OCI-LY7 (cell line): ENCODE results near the gene ADAM23. TPM values are rescaled to one million over a fixed set of nuclear protein-coding genes. Genes with fewer than 3 reads are reported as not detected.

Experiments
- BruUV-seq: library from RNA; stranded (reverse); fragments of 400-500 nt; replicated peaks from 2 replicates; lab custom pipeline; 2021; lab: Mats Ljungman, UMichigan
- CTCF ChIA-PET: fragments of 300-600 bp; sonication (Branson Sonifier 250); formaldehyde crosslinking; loops from one replicate; lab custom pipeline; 2022; ENCODE audit warnings: antibody characterized with exemption; ENCODE audit not compliant: unreplicated experiment; lab: Charles Lee
- POLR2A ChIA-PET: fragments of 300-600 bp; sonication (Branson Sonifier 250); formaldehyde crosslinking; loops from one replicate; lab custom pipeline; 2022; ENCODE audit warnings: antibody characterized with exemption; lab: Charles Lee
- DNase-seq: peaks from one replicate; pipeline ENCODE4 v3.0.0-alpha.2; 2015; ENCODE audit warnings: low spot score
- H2AFZ ChIP-seq: fragments of 200-600 bp; sonication (generic), shearing (Covaris generic); 2 replicates; pipeline ENCODE4 v1.6.1; 2014; ENCODE audit warnings: mild to moderate bottlenecking, antibody characterized with exemption, low read length, moderate library complexity
- H3K27ac ChIP-seq: fragments of 200-600 bp; sonication (generic); 2 replicates; pipeline ENCODE4 v1.5.1; 2014; ENCODE audit warnings: mixed run types, low read depth, mild to moderate bottlenecking, moderate library complexity, low read length, inconsistent platforms; ENCODE audit not compliant: poor library complexity, severe bottlenecking
- H3K36me3 ChIP-seq: fragments of 200-600 bp; sonication (generic); 2 replicates; pipeline ENCODE4 v1.6.1; 2014; ENCODE audit warnings: mild to moderate bottlenecking, antibody characterized with exemption, low read length, moderate library complexity, mixed read lengths; ENCODE audit not compliant: insufficient read depth
- H3K4me1 ChIP-seq: fragments of 200-600 bp; sonication (generic); 2 replicates; pipeline ENCODE4 v1.5.1; 2014; ENCODE audit warnings: mild to moderate bottlenecking, low read length; ENCODE audit not compliant: insufficient read depth, poor library complexity, severe bottlenecking
- H3K4me2 ChIP-seq: fragments of 200-600 bp; sonication (generic); 2 replicates; pipeline ENCODE4 v1.6.1; 2014; ENCODE audit warnings: mild to moderate bottlenecking, low read length
- H3K4me3 ChIP-seq: fragments of 200-600 bp; sonication (generic); 2 replicates; pipeline ENCODE4 v1.5.1; 2014; ENCODE audit warnings: mild to moderate bottlenecking, low read depth, low read length; ENCODE audit not compliant: poor library complexity, severe bottlenecking
- H3K79me2 ChIP-seq: fragments of 200-600 bp; sonication (generic); 2 replicates; pipeline ENCODE4 v1.6.1; 2016; ENCODE audit warnings: low read depth, mild to moderate bottlenecking, low read length, moderate library complexity, mixed read lengths; ENCODE audit not compliant: insufficient read depth
- H3K9me2 ChIP-seq: fragments of 200-600 bp; sonication (generic); 2 replicates; pipeline ENCODE4 v1.6.1; 2016; ENCODE audit warnings: mild to moderate bottlenecking, low read length, mixed read lengths; ENCODE audit not compliant: insufficient read depth
- H3K9me3 ChIP-seq: fragments of 200-600 bp; sonication (generic); 2 replicates; pipeline ENCODE4 v1.6.1; 2014; ENCODE audit warnings: mild to moderate bottlenecking, mixed run types, low read length, mixed read lengths
- H4K20me1 ChIP-seq: fragments of 200-600 bp; sonication (generic); 2 replicates; pipeline ENCODE4 v1.6.1; 2014; ENCODE audit warnings: mild to moderate bottlenecking, antibody characterized with exemption, low read length, moderate library complexity, mixed read lengths; ENCODE audit not compliant: insufficient read depth
- EZH2phosphoT487 ChIP-seq: fragments of 200-600 bp; sonication (generic); IDR thresholded peaks from 2 replicates; pipeline ENCODE4 v1.6.1; 2018; ENCODE audit warnings: low read depth, borderline replicate concordance, mild to moderate bottlenecking, mixed run types, antibody characterized with exemption, low read length, moderate library complexity, mixed read lengths
- intact Hi-C: fragments of 100-400 bp; cut with micrococcal nuclease; formaldehyde crosslinking; loops from one replicate; pipeline ENCODE4 v1.10.0; 2022; ENCODE audit not compliant: unreplicated experiment
- total RNA-seq, 2 experiments: library from RNA; depleted of rRNA in 1 of 2; stranded (reverse); fragments of >200 nt in 1 of 2; shearing (Covaris generic) in 1 of 2; gene quantifications; 2 replicates each; pipeline ENCODE4 v1.2.3, GENCODE V29; 2014 to 2022
- TF ChIP-seq, protein P1 (sequence below): fragments of 200-600 bp; sonication (generic); conservative IDR thresholded peaks from 2 replicates; pipeline ENCODE4 v1.5.1; 2014; ENCODE audit warnings: mild to moderate bottlenecking, antibody characterized with exemption, low read length, moderate library complexity, mixed read lengths

The ADAM23 gene
- total RNA-seq, 2 experiments from 2014 or later: 0.53 TPM; not detected in 1

DNA sequence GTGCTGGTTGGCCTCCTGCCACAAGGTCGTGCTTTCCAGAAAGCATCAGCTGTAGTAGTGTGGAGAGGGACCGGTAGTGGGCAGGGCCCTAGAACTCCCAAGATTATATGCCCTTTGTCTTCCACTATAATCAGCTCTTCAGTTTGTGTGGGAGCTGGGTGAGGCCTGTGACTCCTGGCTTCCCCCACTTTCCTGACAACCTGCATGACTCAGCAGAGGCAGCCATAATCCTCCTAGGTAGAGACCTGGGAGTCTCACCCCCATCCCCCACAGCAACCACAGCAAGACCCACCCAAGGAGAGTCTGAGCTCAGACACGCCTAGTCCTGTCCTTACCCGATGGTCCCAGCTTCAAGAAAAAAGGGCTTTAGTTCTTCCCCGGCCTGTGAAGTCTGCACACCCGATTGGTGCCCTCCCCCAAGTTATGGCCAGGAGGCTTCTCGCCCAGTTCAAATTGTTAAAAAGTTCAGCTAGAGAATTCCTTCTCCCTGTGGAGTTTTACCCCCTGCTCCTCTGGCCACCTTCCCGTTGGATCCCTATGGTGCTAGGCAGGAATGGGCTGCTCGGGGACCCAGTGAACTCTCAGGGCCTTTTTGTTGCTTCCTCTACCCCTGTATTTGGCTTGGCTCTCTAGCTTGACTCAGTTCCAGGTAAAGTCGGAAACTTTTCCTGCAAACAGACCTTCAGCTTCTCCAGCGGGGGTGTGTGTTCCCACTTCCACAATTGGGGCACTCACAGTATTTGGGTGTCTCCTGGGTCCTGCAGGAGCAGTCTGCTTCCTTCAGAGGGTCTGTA lies 141.2 kb downstream of the ADAM23 start:
- no TSS peak for BruUV-seq
- Histone ChIP-seq H3K9me2 (no peaks in the 10 kb centered on the region), H3K4me1 (no peaks in the 10 kb centered on the region), H2AFZ (no peak overlapping the region), H3K36me3 (no peaks in the 10 kb centered on the region), H3K27ac (no peak overlapping the region), H3K4me2 (no peak overlapping the region), H3K79me2 (no peaks in the 10 kb centered on the region), H4K20me1 (no peaks in the 10 kb centered on the region), H3K4me3 (no peak overlapping the region), H3K9me3 (no peaks in the 10 kb centered on the region)
- intact Hi-C loops: no loop called here
- ChIA-PET CTCF (no interaction called here), POLR2A (interaction anchor here (1.7 kb wide), 1 partner anchor 10 kb away, joined by 3 read pairs; no protein-coding TSS in a partner anchor)
- TF ChIP-seq EZH2phosphoT487: no peak
- TF ChIP-seq, protein P1, sequence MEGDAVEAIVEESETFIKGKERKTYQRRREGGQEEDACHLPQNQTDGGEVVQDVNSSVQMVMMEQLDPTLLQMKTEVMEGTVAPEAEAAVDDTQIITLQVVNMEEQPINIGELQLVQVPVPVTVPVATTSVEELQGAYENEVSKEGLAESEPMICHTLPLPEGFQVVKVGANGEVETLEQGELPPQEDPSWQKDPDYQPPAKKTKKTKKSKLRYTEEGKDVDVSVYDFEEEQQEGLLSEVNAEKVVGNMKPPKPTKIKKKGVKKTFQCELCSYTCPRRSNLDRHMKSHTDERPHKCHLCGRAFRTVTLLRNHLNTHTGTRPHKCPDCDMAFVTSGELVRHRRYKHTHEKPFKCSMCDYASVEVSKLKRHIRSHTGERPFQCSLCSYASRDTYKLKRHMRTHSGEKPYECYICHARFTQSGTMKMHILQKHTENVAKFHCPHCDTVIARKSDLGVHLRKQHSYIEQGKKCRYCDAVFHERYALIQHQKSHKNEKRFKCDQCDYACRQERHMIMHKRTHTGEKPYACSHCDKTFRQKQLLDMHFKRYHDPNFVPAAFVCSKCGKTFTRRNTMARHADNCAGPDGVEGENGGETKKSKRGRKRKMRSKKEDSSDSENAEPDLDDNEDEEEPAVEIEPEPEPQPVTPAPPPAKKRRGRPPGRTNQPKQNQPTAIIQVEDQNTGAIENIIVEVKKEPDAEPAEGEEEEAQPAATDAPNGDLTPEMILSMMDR: no peak
- DNase-seq: no peak

- H3K4me2 ChIP-seq: no peak overlapping the region
- H3K4me3 ChIP-seq: no peak overlapping the region
- H3K4me1 ChIP-seq: no peaks in the 10 kb centered on the region
- H2AFZ ChIP-seq: no peak overlapping the region
- no peak overlapping the region for H3K27ac ChIP-seq
- BruUV-seq: no TSS peak
- DNase-seq: no peak
- intact Hi-C loops: no loop called here
- H4K20me1 ChIP-seq: no peaks in the 10 kb centered on the region
- POLR2A ChIA-PET: interaction anchor here (0.5 to 1.7 kb wide), 3 partner anchors 9 to 1464 kb away, joined by 3 read pairs; no protein-coding TSS in a partner anchor
- no peaks in the 10 kb centered on the region for H3K36me3 ChIP-seq
- no peaks in the 10 kb centered on the region for H3K9me2 ChIP-seq
- CTCF ChIA-PET: no interaction called here
- no peaks in the 10 kb centered on the region for H3K79me2 ChIP-seq
- no peaks in the 10 kb centered on the region for H3K9me3 ChIP-seq
- TF ChIP-seq, protein P1: no peak
- no peak for TF ChIP-seq EZH2phosphoT487
Observed at GRCh38 chr2:206585335-206585734, 142.0 kb downstream of the ADAM23 start.

DNA sequence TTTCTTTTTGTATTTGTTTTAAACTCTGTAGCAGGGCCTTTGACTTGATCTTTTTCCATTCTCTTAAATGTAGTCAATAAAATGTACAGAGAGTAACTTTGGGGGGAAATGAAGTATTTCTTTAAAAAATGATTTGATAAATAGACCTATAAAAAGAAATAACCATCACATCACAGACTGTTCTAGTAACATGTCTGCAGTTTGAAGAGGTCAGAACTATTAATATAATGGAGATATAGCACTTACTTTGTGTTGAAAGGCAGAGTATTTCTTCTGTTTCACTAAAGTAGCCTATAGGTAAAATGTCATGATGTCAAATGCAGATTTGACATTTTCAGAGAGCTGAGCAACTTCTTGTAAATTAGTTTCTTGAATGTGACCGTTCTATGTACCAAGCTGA lies 143.3 kb downstream of the ADAM23 start:
- H3K4me1 ChIP-seq: no peaks in the 10 kb centered on the region
- no peak for TF ChIP-seq EZH2phosphoT487
- TF ChIP-seq, protein P1: no peak
- no peak overlapping the region for H3K27ac ChIP-seq
- no TSS peak for BruUV-seq
- ChIA-PET POLR2A (no interaction called here), CTCF (no interaction called here)
- no peaks in the 10 kb centered on the region for H3K79me2 ChIP-seq
- intact Hi-C loops: no loop called here
- no peaks in the 10 kb centered on the region for H3K9me3 ChIP-seq
- no peaks in the 10 kb centered on the region for H3K9me2 ChIP-seq
- H3K4me3 ChIP-seq: no peak overlapping the region
- no peaks in the 10 kb centered on the region for H3K36me3 ChIP-seq
- no peak overlapping the region for H2AFZ ChIP-seq
- no peak for DNase-seq
- H4K20me1 ChIP-seq: no peaks in the 10 kb centered on the region
- H3K4me2 ChIP-seq: no peak overlapping the region
